CD4-positive, alpha-beta T cell (primary cell): Measurements from ENCODE around the gene LPCAT4. TPM values are rescaled to one million over a fixed set of nuclear protein-coding genes. Genes with fewer than 3 reads are reported as not detected.

Experiments
- ATAC-seq: fragments of 200-7000 bp; cut with Tn5 transposase; one replicate; pipeline ENCODE4 v1.10.0; 2022; ENCODE audit warnings: mild to moderate bottlenecking; ENCODE audit not compliant: poor library complexity
- CTCF ChIA-PET: fragments of 350-600 bp; sonication (Branson Sonifier 250); formaldehyde crosslinking; loops from one replicate; lab custom pipeline; 2021; ENCODE audit warnings: antibody characterized with exemption, inconsistent platforms; lab: Charles Lee
- POLR2A ChIA-PET: fragments of 350-600 bp; sonication (Branson Sonifier 250); formaldehyde crosslinking; loops from one replicate; lab custom pipeline; 2021; ENCODE audit warnings: antibody characterized with exemption, inconsistent platforms; lab: Charles Lee
- DNase-seq, 14 experiments: peaks; one replicate each; pipeline ENCODE4 v3.0.0-alpha.2; 2013 to 2020; ENCODE audit warnings: mixed read lengths in 2 of 14
- H3K27ac ChIP-seq, 2 donors: one replicate each; pipeline versions ENCODE4 v1.5.1 to v1.7.0; 2013; ENCODE audit warnings: low read length in 2 of 2, low read depth in 1 of 2, mild to moderate bottlenecking in 1 of 2
- H3K27me3 ChIP-seq, 2 experiments: 1 replicate in 1 of 2; 2 replicates in 1 of 2; pipeline versions ENCODE4 v1.6.1 to v1.7.0; 2013; ENCODE audit warnings: low read length in 2 of 2, control low read depth in 1 of 2, mild to moderate bottlenecking in 1 of 2, moderate library complexity in 1 of 2; ENCODE audit not compliant: insufficient read depth in 2 of 2, control insufficient read depth in 1 of 2
- H3K36me3 ChIP-seq: one replicate; pipeline ENCODE4 v1.6.1; 2013; ENCODE audit warnings: low read length, control low read depth; ENCODE audit not compliant: insufficient read depth
- H3K4me1 ChIP-seq: one replicate; pipeline ENCODE4 v1.6.1; 2013; ENCODE audit warnings: low read length, control low read depth; ENCODE audit not compliant: insufficient read depth
- H3K4me3 ChIP-seq: one replicate; pipeline ENCODE4 v1.5.1; 2013; ENCODE audit warnings: mild to moderate bottlenecking, low read length, moderate library complexity
- H3K9me3 ChIP-seq, 2 experiments: 1 replicate in 1 of 2; 2 replicates in 1 of 2; pipeline versions ENCODE4 v1.6.1 to v1.7.0; 2013; ENCODE audit warnings: low read length in 2 of 2, mild to moderate bottlenecking in 2 of 2, control low read depth in 1 of 2, moderate library complexity in 1 of 2; ENCODE audit not compliant: control insufficient read depth in 1 of 2, insufficient read depth in 1 of 2
- H3K27ac Mint-ChIP-seq: one replicate; pipeline ENCODE4 v1.8.0; 2020; ENCODE audit warnings: mixed read lengths
- H3K27me3 Mint-ChIP-seq: one replicate; pipeline ENCODE4 v1.8.0; 2021; ENCODE audit warnings: mixed read lengths
- H3K36me3 Mint-ChIP-seq: one replicate; pipeline ENCODE4 v1.8.0; 2021; ENCODE audit warnings: low read depth, mixed read lengths
- H3K4me1 Mint-ChIP-seq: one replicate; pipeline ENCODE4 v1.8.0; 2021; ENCODE audit warnings: low read depth, mixed read lengths
- H3K4me3 Mint-ChIP-seq: one replicate; pipeline ENCODE4 v1.8.0; 2020; ENCODE audit warnings: mild to moderate bottlenecking, mixed read lengths
- H3K9me3 Mint-ChIP-seq: one replicate; pipeline ENCODE4 v1.8.0; 2020; ENCODE audit warnings: mixed read lengths
- intact Hi-C, 2 experiments: fragments of 100-400 bp; cut with DNase I in 1 of 2; cut with micrococcal nuclease in 1 of 2; formaldehyde crosslinking; loops; one replicate each; pipeline versions ENCODE4 v1.15.1 to v1.9.0; 2023 to 2025; cut with DNase I, micrococcal nuclease
- total RNA-seq, 174 experiments: library from RNA in 2 of 174; stranded (reverse) in 2 of 174; gene quantifications; one replicate each; pipeline ENCODE4 v1.2.3 and lab custom pipeline; 2021 to 2026
- TF ChIP-seq, protein P1 (sequence below): fragments of 200-600 bp; IDR thresholded peaks from one replicate; pipeline ENCODE4 v1.8.0; 2022; ENCODE audit warnings: antibody characterized with exemption, mild to moderate bottlenecking

LPCAT4 gene
- total RNA-seq, 2 experiments from 2014 or later, result 41.0 to 45.2 TPM

DNA sequence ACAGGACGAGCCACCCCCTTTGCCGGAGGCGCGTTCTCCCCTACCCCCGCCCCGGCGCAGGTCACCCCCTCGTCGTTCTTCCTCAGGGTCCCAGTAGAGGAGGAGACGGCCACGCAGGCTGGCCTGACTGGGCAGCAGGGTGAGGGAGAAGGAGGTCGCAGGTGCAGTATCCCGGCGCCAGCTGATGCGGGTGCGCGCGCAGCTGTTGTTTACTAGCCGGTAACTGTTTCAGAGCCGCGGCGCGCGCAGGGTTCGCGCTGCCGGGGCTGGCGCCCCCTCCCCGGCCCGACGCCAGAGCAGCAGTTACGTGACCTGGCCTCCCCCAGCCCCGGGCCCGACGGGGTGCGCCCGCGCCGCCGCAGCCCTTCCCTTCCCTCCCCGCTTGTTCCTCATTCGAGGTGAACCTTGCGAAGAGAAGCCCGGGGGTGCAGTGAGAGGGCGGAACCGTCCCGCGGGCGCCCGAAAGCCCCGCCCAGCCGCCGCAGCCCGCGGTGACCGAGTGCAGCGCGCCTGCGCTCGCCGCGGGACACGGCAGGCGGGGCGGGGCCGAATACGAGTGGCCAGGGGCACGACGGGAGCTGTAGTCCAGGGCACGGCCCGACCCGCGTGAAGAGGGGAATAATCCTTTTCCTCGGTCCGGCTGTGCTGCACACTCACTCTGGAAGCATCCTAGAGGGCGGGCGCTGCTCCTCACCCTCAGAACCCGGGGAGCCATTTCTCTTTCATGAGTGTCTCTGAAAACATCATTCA lies 29.3 kb downstream of the LPCAT4 start, which contains the start of gene SLC12A6:
TSS of gene SLC12A6 (minus strand) at position 225 of the 750 bp plus-strand sequence. CDS start 1,101 bp downstream, outside the sequence.
- CTCF ChIA-PET, result interaction anchor here (1.0 to 5.5 kb wide), 4 partner anchors 10 to 45 kb away, joined by 3 to 37 read pairs (median 4); partner anchors contain the start of gene LPCAT4
- H3K4me3 ChIP-seq, result peak within 1 kb of the TSS; percentile 98
- POLR2A ChIA-PET, result interaction anchor here (0.5 to 5.3 kb wide), 24 partner anchors 11 to 650 kb away, joined by 3 to 127 read pairs (median 4); partner anchors contain the start of genes EMC7, GOLGA8A, GOLGA8B and KATNBL1

DNA sequence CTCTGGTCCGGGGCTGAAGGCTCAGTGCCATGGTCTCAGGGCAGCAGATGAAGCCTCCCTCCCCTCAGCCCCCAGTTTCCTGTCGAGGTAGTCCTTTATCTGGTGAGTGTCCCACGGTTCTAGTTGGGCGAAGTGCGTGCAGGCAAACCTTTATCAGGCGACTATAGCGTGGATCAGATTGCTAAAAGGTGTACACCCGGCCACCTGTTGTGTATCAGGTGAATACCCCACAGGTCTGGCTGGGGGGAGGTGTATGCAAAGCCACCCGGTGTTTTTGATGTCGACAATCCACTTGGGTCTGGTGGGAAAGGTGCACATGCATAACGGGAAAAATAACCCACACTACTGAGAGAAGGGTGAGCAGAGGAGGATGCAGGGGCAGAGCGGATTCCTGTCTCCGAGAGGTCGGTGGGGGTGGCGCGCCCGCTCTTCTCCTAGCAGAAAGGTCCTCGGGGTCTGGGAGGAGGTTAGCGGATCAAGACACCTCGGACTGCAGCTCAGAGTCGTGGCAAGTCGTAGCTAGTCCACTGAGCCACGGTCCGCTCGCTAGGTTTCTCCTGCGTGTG lies 29.9 kb downstream of the LPCAT4 start:
- peaks cover 31% of the 10 kb centered on the region for H3K36me3 Mint-ChIP-seq
- TF ChIP-seq, protein P1, sequence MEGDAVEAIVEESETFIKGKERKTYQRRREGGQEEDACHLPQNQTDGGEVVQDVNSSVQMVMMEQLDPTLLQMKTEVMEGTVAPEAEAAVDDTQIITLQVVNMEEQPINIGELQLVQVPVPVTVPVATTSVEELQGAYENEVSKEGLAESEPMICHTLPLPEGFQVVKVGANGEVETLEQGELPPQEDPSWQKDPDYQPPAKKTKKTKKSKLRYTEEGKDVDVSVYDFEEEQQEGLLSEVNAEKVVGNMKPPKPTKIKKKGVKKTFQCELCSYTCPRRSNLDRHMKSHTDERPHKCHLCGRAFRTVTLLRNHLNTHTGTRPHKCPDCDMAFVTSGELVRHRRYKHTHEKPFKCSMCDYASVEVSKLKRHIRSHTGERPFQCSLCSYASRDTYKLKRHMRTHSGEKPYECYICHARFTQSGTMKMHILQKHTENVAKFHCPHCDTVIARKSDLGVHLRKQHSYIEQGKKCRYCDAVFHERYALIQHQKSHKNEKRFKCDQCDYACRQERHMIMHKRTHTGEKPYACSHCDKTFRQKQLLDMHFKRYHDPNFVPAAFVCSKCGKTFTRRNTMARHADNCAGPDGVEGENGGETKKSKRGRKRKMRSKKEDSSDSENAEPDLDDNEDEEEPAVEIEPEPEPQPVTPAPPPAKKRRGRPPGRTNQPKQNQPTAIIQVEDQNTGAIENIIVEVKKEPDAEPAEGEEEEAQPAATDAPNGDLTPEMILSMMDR, result no peak
- H3K4me3 ChIP-seq, result peak overlapping the region; percentile 98
- ChIA-PET CTCF (interaction anchor here (1.0 to 5.5 kb wide), 4 partner anchors 9 to 45 kb away, joined by 3 to 37 read pairs (median 4); partner anchors contain the start of gene LPCAT4), POLR2A (interaction anchor here (0.5 to 5.3 kb wide), 16 partner anchors 10 to 297 kb away, joined by 3 to 127 read pairs (median 7); partner anchors contain the start of genes EMC7, GOLGA8A, LPCAT4 and PGBD4)
- H3K27ac ChIP-seq, result peak overlapping the region; percentile 80 to 96
- no peaks in the 10 kb centered on the region for H3K27me3 ChIP-seq
- H3K4me1 Mint-ChIP-seq, result peaks cover 66% of the 10 kb centered on the region
- intact Hi-C loops, result loop anchor here (2.0 to 5.0 kb wide), 3 partner anchors 18 to 235 kb away; partner anchors contain the start of genes EMC4 (in 1 of the 2), EMC7 (in 1 of the 2) and PGBD4 (in 1 of the 2)
- ATAC-seq (peak; percentile 9), DNase-seq (peak in 13 of 14 experiments; percentile 10 to 55 (median 32))
- H3K36me3 ChIP-seq, result peaks cover 17% of the 10 kb centered on the region
- no peaks in the 10 kb centered on the region for H3K9me3 Mint-ChIP-seq
- peak overlapping the region; percentile 100 for H3K4me3 Mint-ChIP-seq
- peak overlapping the region; percentile 98 for H3K27ac Mint-ChIP-seq
- no peaks in the 10 kb centered on the region for H3K9me3 ChIP-seq
- no peaks in the 10 kb centered on the region for H3K27me3 Mint-ChIP-seq
- peaks cover 51% of the 10 kb centered on the region for H3K4me1 ChIP-seq

More for the DNA sequence above, 29.3 kb downstream of the LPCAT4 start, which contains the start of gene SLC12A6:
- DNase-seq, result peak; percentile 80 to 97 (median 89)
- H3K4me1 Mint-ChIP-seq, result peaks cover 61% of the 10 kb centered on the region
- Histone ChIP-seq H3K27ac (peak within 1 kb of the TSS; percentile 80 to 96), H3K36me3 (peaks cover 17% of the 10 kb centered on the region), H3K4me1 (peaks cover 49% of the 10 kb centered on the region), H3K9me3 (no peaks in the 10 kb centered on the region), H3K27me3 (no peaks in the 10 kb centered on the region)
- intact Hi-C loops, result loop anchor here (2.0 to 5.0 kb wide), 3 partner anchors 19 to 235 kb away; partner anchors contain the start of genes EMC4 (in 1 of the 2), EMC7 (in 1 of the 2) and PGBD4 (in 1 of the 2)
- peak; percentile 79 for ATAC-seq
- TF ChIP-seq, protein P1, result no peak
- peak within 1 kb of the TSS; percentile 100 for H3K4me3 Mint-ChIP-seq
- peak within 1 kb of the TSS; percentile 98 for H3K27ac Mint-ChIP-seq
- H3K27me3 Mint-ChIP-seq, result no peaks in the 10 kb centered on the region
- H3K9me3 Mint-ChIP-seq, result no peaks in the 10 kb centered on the region
- peaks cover 31% of the 10 kb centered on the region for H3K36me3 Mint-ChIP-seq
